ENCODE measurements around the gene GDF10. TPM values are rescaled to one million over a fixed set of nuclear protein-coding genes. Genes with fewer than 3 reads are reported as not detected.

The GDF10 gene
- total RNA-seq, 1 experiment from 2014 or later: not detected

DNA sequence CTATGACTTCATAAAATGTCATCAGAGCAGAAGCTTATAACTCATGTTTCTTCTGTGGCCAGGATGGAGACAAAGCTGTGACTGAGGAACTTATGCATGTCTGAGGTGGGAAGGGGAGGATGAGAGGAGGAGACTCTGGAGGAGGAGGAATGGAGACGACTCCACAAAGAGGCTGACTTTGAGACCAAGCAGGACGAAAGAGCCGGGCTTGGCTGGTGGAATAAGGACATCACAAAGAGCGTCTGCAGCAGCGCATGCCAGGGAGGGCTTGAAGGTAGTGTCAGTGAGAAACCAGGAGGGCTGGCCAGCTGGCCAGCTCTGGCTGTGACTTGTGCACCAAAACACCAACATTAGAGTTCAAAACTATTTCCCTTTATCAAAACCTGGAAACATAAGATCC, 16.1 kb downstream of the GDF10 start:
- Histone ChIP-seq H3K27me3 (no peaks in the 10 kb centered on the region), H3K36me3 (no peaks in the 10 kb centered on the region), H3K9me3 (no peaks in the 10 kb centered on the region), H3K4me3 (no peak overlapping the region)
- no peak for DNase-seq

DNA sequence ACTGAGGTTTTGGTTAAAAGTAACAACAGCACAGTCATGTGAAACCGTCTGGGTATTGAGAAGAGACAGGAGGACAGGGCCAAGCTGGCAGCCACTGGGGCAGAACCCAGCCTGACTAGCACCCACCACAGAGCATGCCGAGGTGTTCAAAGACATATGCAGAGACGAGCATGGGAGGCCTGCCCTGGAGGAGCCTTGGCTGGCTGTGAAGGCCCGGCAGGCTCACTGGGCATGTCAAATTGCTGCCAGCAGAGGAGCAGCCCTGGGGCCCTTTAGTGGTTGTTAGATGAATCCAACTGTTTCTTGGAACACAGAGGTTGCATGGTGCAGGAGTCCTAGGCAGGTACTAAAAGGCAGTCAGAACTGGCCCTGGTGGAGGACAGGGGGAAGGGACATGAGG, 17.3 kb downstream of the GDF10 start:
- DNase-seq: no peak
- Histone ChIP-seq H3K27me3 (no peaks in the 10 kb centered on the region), H3K9me3 (no peaks in the 10 kb centered on the region), H3K4me3 (no peak overlapping the region), H3K36me3 (no peaks in the 10 kb centered on the region)

DNA sequence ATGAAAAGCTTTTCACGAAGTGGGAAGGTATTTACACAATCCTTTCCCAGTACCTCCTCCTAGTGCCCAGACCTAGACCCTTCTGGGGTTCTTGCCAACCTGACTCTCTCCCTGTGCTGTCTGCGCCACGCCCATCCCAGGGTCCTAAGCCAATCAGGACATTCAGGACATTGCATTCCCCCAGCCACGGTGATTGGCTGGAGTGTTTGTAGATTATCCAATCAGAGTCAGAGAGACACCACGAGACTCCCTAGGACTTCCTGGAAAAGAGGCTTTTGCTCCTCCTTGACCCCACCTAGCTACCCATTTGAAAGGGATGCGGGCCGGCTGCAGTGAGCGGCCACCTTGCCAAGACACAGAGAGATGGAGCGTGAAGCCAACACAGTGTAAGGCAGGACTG, 18.7 kb downstream of the GDF10 start:
- no peak overlapping the region for H3K4me3 ChIP-seq
- no peaks in the 10 kb centered on the region for H3K36me3 ChIP-seq
- no peaks in the 10 kb centered on the region for H3K9me3 ChIP-seq
- peak; percentile 19 for DNase-seq
- no peaks in the 10 kb centered on the region for H3K27me3 ChIP-seq

DNA sequence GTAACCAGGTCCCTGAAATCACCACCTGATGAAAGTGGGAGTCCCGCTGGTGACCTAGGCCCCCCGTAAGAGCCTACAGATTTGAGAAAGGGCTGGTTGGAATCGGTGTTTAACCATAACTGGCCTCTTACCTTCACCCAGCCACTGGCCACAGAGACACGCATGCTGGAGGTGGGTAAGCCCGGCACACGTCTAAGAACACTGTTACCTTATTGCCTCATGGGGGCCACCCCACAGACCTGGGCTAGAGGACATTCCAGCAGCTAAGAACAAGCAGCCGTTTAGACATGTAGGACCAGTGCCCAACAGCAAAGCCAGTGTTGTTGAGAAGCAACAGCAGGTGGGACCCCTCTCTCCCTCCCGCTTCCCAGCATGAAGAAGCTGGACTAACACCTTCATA, 19.8 kb downstream of the GDF10 start:
- no peaks in the 10 kb centered on the region for H3K36me3 ChIP-seq
- no peaks in the 10 kb centered on the region for H3K27me3 ChIP-seq
- no peak overlapping the region for H3K4me3 ChIP-seq
- no peak for DNase-seq
- no peaks in the 10 kb centered on the region for H3K9me3 ChIP-seq

DNA sequence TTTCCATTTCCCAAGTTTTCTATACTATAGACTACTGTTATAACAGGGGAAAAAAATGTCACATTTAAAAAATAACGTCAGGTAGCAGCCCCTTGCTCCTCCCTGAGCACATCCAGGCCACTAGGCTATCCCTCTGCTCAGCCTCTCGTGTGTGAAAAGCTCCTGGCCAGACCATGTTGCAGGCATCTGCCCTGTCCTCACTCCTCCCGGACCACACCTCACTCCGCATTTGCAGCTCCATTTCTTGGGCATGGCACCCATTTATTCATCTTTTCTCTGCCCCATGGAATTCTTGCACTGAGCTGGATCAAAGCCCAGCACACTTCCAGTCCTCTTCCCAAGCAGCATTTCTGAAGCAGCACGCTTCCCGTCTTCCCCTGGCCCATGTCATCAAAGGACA, 20.8 kb downstream of the GDF10 start:
- Histone ChIP-seq H3K9me3 (no peaks in the 10 kb centered on the region), H3K27me3 (no peaks in the 10 kb centered on the region), H3K4me3 (no peak overlapping the region), H3K36me3 (no peaks in the 10 kb centered on the region)
- no peak for DNase-seq

DNA sequence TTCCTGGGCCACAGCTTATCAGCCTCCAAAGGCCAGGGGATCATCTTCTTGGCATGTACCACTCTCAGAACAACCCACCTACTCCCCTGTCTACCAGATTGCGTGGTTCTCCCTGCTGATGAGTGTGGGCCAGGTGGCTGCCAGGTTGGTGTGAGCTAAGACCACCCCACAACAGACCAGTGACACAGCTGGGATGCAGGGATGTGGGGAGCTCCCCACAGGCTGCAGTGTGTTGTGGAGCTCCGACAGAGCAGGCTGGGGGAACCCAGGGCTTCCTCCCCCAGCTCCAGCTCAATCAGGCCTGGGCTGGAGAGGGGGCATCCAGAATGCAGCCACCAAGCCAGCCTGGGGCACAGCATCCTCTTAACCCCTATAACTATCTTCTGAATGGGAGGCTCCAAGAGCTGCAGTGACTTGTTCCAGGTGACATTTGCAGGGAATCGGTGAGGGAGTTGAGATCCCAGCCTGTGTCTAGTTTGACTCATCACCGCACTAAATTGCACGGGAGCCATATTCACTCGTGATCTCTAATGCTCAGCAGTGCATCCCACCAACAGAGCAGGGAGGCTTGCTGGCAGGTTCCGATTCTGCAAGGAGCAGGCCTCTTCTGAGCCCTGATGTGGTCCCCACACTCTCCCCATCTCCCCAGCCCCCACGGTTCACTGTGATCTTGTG, 21.7 kb downstream of the GDF10 start:
- DNase-seq: no peak
- H3K27me3 ChIP-seq: no peaks in the 10 kb centered on the region
- no peak overlapping the region for H3K4me3 ChIP-seq
- H3K36me3 ChIP-seq: no peaks in the 10 kb centered on the region
- H3K9me3 ChIP-seq: no peaks in the 10 kb centered on the region

DNA sequence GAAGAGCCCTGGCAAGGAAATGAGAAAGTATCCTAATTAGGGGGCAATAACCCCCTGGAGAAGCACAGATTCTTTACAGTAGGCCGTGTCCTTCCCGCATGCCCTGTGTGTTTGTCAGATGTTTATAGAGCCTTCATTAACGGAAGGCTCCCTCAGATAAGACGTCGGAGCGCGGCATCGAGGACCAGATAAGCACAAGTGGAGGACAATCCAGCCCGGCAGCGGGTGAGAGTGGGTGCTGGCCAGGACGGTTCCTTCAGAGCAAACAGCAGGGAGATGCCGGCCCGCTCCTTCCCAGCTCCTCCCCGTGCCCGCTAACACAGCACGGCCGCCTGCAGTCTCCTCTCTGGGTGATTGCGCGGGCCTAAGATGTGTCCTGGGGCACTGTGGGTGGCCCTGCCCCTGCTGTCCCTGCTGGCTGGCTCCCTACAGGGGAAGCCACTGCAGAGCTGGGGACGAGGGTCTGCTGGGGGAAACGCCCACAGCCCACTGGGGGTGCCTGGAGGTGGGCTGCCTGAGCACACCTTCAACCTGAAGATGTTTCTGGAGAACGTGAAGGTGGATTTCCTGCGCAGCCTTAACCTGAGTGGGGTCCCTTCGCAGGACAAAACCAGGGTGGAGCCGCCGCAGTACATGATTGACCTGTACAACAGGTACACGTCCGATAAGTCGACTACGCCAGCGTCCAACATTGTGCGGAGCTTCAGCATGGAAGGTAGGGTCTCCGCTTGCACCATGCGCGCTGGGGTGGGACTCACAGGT, 22.5 kb downstream of the GDF10 start, which contains the start of gene GDF2:
TSS of gene GDF2 (plus strand) at position 155 of the 762 bp plus-strand sequence. CDS start at position 370, 215 bp downstream.
- Histone ChIP-seq H3K9me3 (no peaks in the 10 kb centered on the region), H3K27me3 (no peaks in the 10 kb centered on the region), H3K4me3 (no peak within 1 kb of the TSS), H3K36me3 (no peaks in the 10 kb centered on the region)
- no peak for DNase-seq

DNA sequence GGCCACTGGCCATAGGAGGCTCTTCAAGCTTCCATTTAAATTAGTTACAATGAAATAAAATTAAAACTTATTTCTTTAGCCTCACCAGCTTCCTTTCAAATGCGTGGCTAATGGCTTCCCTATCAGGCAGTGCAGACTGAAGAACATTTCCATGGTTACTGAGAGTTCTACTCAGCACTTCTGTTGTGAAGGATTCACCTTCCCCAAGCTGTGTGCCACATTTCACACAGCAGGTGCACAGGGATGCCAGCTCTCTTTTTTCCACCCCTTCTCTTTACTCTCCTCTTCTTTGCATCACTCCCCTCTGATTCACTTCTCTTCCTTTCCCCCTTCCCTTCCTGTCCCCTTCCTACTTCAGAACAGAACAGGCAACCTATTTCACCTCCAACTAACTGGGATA, 23.1 kb downstream of the GDF10 start:
- no peaks in the 10 kb centered on the region for H3K9me3 ChIP-seq

DNA sequence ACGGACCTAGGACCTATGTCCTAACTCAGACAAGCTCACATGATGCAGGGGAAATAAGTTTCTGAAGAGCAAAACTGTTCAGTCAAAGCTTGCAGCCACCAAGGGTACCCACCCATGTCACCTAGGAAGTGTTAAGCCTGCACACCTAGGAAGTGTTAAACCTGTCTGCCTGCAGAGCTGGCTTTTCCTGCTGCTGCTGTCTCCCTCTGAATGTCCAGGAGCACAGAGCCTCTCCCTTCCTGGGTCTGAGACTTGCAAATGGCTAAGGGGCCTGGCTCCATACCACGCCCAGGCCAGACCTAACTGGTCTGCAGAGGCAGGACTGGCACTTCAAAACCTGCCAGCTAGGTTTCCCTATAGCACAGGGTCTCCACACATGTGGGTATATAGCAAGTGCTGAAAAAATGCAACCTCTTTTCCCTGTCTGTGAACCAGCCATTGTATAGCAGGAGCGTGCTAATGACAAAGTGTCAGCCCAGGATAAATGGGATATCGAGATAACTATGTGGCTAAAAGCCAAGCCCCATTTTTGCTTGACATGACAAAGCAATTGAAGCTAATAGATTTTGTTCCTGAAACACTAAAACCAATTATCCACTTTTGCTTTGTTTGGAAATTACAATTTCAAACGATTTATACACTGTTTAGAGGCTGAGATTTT, 23.8 kb downstream of the GDF10 start:
- H3K4me3 ChIP-seq: no peak overlapping the region
- H3K36me3 ChIP-seq: no peaks in the 10 kb centered on the region
- H3K27me3 ChIP-seq: no peaks in the 10 kb centered on the region
- no peaks in the 10 kb centered on the region for H3K9me3 ChIP-seq
- no peak for DNase-seq

More for the DNA sequence above, 23.1 kb downstream of the GDF10 start:
- no peak for DNase-seq
- H3K36me3 ChIP-seq: no peaks in the 10 kb centered on the region
- no peaks in the 10 kb centered on the region for H3K27me3 ChIP-seq
- H3K4me3 ChIP-seq: no peak overlapping the region

DNA sequence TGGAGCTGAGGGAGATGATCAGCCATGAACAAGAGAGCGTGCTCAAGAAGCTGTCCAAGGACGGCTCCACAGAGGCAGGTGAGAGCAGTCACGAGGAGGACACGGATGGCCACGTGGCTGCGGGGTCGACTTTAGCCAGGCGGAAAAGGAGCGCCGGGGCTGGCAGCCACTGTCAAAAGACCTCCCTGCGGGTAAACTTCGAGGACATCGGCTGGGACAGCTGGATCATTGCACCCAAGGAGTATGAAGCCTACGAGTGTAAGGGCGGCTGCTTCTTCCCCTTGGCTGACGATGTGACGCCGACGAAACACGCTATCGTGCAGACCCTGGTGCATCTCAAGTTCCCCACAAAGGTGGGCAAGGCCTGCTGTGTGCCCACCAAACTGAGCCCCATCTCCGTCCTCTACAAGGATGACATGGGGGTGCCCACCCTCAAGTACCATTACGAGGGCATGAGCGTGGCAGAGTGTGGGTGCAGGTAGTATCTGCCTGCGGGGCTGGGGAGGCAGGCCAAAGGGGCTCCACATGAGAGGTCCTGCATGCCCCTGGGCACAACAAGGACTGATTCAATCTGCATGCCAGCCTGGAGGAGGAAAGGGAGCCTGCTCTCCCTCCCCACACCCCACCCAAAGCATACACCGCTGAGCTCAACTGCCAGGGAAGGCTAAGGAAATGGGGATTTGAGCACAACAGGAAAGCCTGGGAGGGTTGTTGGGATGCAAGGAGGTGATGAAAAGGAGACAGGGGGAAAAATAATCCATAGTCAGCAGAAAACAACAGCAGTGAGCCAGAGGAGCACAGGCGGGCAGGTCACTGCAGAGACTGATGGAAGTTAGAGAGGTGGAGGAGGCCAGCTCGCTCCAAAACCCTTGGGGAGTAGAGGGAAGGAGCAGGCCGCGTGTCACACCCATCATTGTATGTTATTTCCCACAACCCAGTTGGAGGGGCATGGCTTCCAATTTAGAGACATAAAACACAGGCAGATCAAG, 25.6 kb downstream of the GDF10 start:
- Histone ChIP-seq H3K36me3 (no peaks in the 10 kb centered on the region), H3K4me3 (no peak overlapping the region), H3K9me3 (no peaks in the 10 kb centered on the region), H3K27me3 (no peaks in the 10 kb centered on the region)
- DNase-seq: no peak

DNA sequence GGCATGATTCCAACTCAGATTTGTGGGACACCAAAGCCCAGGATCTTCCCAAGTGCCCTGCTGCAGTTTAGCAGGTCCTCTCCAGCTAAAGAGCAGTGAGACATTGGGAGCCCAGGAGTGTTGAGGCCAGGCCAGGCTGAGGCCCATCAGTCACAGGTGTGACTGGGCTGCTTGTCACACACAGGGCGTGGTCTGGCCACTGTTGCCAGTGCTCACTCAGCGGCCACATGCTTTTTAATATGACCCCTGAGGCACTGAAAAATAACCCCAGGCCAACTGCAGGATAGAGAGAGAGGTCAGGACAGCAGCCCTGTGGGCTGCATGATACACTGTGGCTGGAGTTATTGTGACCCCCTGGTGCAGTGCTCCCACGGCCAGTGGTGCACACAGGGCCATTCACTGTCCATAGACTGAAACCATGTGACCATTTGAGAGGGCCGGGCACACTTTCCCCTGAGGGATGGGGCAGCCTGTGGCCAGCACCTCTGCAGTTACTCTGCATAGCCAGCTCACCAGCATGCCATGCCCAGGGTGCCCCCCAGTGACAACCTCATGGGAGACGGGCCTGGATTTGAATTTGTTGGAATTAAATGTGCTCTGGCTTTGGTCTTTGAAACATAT, 26.4 kb downstream of the GDF10 start:
- Histone ChIP-seq H3K4me3 (no peak overlapping the region), H3K9me3 (no peaks in the 10 kb centered on the region), H3K27me3 (no peaks in the 10 kb centered on the region), H3K36me3 (no peaks in the 10 kb centered on the region)
- no peak for DNase-seq

DNA sequence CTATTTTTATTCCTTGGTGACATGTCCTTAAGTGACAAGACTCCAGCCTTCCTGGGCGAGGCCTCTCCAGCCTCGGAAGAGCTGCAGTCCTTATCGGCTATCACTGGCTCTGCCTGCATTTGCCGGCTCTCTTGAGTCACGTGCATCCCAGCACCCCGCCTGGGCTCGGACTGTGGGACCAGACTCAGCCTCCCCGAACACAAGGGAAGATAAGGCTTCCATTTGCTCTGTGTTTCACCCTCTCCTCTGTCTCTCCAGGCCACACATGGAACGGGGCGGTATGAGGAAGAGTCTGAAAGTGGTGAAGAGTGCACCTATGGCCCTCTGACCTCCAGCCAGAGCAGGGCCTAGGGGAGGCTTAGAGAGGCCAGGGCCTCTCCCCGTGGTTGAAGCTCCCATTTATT, 26.9 kb downstream of the GDF10 start:
- H3K36me3 ChIP-seq: no peaks in the 10 kb centered on the region
- DNase-seq: no peak
- H3K9me3 ChIP-seq: no peaks in the 10 kb centered on the region
- H3K27me3 ChIP-seq: no peaks in the 10 kb centered on the region
- no peak overlapping the region for H3K4me3 ChIP-seq

DNA sequence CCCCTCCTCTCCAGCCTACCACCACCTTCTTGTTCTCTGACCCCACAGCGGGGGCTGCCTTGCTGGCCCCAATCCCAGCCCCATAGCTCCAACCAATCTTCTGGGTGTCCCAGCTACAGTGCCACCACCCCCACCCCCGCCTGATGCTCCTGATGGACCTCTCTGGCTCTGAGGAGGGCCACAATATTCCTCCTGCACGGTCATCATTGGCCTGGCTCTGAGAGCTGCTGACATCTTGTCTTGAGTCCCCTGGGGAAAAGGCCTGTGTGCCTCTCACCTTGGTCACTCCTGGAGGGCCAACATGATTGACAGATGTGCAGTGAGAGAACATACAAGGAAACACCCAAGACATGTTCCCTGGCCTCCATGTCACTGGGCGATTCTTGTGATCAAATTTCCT, 29.9 kb downstream of the GDF10 start:
- no peak for DNase-seq
- no peaks in the 10 kb centered on the region for H3K27me3 ChIP-seq
- no peaks in the 10 kb centered on the region for H3K9me3 ChIP-seq
- no peaks in the 10 kb centered on the region for H3K36me3 ChIP-seq
- no peak overlapping the region for H3K4me3 ChIP-seq

DNA sequence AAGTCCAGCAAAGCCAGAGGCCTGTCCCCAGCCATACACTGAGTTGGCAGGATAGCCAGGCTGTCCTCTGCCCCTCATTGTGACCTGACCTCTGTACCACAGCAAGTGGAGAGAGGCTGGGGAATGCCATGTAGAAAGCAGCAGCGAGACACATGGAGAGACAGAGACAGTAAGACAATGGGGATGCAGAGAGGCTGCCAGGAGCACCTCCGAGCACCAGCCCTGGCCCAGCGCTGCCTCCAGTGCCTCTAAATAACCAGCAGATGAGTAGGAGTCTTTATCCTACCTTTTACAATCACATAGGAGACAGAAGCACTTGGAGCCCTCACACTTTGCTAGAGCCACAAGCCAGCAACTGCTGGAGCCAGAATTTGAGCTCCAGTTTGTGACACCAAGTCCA, 30.4 kb downstream of the GDF10 start:
- DNase-seq: no peak
- Histone ChIP-seq H3K27me3 (no peaks in the 10 kb centered on the region), H3K36me3 (no peaks in the 10 kb centered on the region), H3K4me3 (no peak overlapping the region), H3K9me3 (no peaks in the 10 kb centered on the region)

DNA sequence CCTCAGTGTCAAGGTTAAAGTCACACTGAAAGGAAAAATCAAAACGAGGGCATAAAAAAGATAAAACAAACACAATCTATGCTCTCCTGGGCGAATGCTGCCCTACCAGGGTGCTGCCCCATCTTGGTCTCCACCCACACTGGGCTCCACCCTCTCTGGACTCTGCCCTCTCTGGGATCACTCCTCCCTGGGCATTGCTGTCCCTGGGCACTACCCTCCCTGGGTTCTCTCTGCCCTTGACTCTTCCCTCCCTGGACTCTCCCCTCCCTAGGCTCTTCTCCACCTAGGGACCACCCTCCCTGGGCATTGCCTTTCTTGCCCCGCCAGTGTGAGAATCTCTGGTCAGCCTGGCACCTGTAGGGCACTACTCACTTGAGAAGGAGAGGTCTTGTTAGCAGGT, 30.8 kb downstream of the GDF10 start:
- Histone ChIP-seq H3K9me3 (no peaks in the 10 kb centered on the region), H3K36me3 (no peaks in the 10 kb centered on the region), H3K27me3 (no peaks in the 10 kb centered on the region), H3K4me3 (no peak overlapping the region)
- DNase-seq: no peak

DNA sequence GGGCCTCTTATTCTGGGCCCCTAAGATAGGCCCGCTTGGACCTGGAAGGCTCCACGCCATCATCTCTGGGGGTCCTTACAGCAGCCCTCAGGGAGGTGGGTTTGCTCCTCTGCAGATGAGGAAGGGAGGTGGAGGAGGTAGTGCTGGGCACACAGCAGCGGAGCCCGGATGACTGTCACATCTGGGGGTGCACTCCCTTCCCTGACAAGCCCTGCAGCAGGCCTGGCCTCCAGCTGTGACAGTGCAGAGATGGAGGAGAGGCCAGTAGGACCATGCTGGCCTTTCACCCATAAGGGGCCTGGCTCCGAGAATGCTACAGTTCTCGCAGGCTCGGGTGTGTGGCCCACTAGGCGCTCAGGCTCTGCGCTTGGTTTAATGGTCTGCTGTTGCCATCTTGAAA, 31.5 kb downstream of the GDF10 start:
- Histone ChIP-seq H3K27me3 (no peaks in the 10 kb centered on the region), H3K36me3 (no peaks in the 10 kb centered on the region), H3K4me3 (no peak overlapping the region), H3K9me3 (no peaks in the 10 kb centered on the region)
- DNase-seq: no peak

All from MG63 (cell line).